GM18498 (cell line): Measurements from ENCODE around the gene SNX19.

Experiments
- ATAC-seq: cut with Tn5 transposase; IDR thresholded peaks from one replicate; pipeline ENCODE4 v1.9.1; 2021; ENCODE audit warnings: mild to moderate bottlenecking, moderate library complexity; ENCODE audit not compliant: unreplicated experiment

The SNX19 gene

DNA sequence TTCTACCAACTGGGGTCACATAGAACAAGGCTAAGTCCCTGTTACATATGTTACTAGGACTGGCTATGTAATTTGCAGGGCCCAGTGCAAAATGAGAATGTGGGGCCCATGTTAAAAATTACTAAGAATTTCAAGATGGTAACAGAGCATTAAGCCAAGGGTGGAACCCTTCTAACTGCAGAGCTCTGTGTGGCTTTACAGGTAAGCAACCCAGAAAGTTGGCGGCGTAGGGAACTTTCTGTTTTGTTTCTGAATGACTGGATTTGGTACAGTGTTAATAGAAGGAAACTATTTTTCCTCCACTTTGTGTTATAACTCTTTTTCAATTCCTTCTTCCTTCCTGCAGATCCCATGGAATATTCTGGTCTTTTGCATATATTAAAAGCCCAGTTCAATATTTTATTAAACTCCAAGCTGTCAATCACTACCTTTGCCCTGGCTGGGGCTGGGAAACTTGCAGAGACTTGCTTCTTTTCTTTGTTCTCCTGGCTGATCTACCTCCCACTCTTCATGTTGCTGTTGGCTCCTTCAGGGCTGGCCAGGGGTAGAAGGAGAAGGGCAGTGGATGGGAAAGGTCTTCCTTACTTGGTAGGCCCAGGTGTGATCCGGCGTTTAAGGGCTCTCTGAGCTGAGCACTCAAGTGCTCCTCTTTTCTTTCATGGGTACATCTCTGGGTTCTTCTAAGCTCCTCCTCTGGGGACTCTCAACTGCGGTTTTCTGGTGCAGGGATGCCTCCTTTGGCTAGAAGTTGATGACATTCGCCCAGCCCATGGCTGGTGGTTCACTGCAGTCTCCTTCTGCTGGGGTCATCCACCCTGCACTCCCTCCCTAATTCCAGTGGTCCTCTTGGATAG lies 67.7 kb downstream of the SNX19 start:
- no peak for ATAC-seq

- no peak for ATAC-seq
Observed at GRCh38 chr11:130847517-130847916, 68.8 kb downstream of the SNX19 start.

DNA sequence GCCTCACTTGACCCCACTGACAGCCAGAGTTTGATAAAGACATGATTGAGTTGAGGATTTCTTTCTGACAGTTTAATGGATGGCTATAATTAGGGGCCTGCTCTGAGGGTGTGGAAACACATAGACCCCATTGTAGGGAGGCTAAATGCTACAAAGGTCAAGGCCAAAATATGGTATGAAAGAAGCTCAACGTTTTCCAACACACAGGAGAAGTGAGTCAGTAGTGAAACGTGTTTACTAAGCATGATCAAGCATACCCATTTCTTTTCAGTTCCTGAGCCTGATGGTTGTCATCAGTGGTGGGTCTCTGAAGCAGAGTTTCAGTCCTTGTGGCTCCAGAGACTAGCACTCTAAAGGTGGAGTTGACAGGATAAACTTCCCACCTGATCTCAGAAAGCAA lies 69.7 kb downstream of the SNX19 start:
- no peak for ATAC-seq

DNA sequence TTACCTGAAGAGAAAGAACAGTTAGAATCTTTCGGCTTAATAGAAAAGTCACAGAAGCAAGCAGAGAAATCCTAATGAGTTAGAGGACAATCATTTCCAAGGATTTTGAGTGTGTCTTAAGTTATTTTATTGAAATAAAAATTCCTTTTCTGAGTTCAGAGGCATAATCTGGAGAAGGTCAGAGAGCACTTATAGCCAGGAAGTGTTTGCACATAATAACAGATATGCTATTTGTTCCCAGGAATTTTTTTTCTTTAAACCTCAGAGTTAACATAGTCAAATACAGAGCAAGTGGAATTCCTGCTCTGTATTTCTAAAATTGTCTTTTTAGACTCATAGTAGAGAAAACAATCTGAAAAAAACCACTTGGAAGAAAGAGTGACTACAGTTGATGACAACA lies 74.3 kb downstream of the SNX19 start:
- no peak for ATAC-seq

- no peak for ATAC-seq
Observed at GRCh38 chr11:130840679-130841078, 75.6 kb downstream of the SNX19 start.

DNA sequence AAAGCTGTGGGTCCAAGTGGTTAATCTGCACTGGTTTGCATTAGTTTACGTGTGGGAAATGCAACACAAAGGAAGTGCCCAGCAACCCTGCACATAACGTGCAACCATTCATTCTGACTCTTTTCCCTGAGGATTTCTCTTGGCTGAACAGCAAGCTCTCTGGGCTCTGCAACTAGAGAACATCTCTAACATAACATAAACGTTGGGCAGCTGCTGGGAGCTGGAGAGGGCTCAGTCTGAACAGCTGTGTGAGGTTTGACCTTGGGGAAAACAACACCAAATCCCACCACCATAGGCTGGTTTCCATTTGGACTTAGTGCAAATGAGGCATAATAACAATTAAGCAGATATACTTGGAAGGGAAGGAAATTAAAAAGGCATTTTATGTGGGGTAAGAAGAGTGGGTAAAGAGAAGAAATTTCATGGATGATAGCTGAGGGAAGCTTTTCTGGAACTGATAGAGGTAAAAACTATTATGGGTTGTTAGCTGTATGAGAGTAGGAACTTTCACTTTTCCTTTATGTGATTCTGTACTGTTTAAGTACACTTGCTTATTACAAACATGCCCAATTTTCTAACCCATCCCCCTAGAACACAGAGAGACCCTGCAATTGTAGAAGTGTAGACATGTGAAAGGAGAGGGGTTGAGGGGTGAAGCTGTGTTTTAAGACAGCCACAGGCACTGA lies 76.2 kb downstream of the SNX19 start:
- ATAC-seq, result no peak

DNA sequence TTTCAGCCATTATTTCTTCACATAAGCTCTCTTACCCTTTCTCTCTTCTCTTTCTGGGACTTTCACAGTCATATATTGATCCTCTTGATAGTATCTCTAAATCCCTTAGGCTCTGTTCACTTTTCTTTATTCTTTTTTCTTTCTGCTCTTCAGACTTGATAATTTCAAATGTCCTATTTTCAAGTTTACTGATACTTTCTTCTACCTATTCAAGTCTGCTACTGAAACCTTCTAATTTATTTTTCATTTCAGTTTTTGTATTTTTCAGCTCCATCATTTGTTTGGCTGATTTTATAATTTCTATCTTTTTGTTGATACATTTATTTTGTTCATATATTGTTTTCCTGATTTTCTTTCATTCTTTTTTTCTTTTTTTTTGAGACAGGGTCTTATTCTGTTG lies 79.1 kb downstream of the SNX19 start:
- ATAC-seq, result no peak

- ATAC-seq, result no peak
Observed at GRCh38 chr11:130834886-130835285, 81.4 kb downstream of the SNX19 start.

- no peak for ATAC-seq
Observed at GRCh38 chr11:130832566-130833425, 83.5 kb downstream of the SNX19 start.

GRCh38 chr11:130831976-130832375 lies 84.3 kb downstream of the SNX19 start:
- no peak for ATAC-seq

DNA sequence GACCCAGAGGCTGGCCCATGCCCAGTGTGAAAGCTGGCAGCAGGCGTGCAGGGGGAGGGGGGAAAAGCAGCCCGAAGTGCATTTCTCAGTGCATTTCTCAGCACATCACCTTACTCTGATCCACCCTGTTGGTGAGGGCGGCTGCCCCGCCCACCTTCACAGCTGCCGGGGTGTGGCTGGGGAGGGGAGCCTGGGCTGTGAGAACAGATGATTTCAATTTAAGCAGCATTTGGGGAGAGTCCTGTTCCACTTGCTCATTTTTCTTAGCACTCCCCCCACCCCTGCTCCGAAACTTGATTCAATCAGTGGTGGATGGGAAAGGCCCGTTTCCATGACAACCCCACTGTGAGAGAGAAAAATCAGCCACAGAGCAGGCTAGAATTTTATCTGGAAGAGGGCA lies 84.8 kb downstream of the SNX19 start:
- no peak for ATAC-seq

GRCh38 chr11:130830566-130830965 lies 85.7 kb downstream of the SNX19 start:
- ATAC-seq, result no peak

DNA sequence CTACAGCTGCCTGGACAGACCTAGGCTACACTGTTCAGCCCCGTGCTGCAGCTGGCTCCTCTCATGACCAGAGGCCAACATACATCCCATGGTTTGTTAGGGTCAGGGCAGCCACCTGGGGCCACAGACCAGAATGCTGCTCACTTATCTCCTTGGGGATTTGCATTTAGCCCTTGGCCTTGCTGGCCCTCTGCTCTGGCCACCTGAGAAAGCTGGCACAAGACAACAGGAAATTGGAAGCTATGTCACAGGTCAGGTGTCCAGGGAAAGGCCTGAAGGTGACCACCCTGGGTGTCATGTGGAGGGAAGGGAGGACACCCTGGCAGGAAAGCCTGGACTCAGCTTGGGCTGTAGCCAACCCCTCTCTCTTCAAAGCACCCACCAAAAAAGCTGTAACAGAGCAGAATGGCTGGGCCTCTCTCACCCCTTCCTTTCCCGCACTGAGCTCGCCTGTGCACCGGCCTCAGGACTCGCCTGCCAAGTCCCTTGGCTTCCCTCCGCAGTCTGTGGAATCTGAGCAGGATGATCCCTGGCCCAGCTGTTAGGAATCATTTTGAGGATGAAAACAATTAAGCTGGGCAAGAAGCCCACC lies 86.3 kb downstream of the SNX19 start:
- ATAC-seq, result no peak

DNA sequence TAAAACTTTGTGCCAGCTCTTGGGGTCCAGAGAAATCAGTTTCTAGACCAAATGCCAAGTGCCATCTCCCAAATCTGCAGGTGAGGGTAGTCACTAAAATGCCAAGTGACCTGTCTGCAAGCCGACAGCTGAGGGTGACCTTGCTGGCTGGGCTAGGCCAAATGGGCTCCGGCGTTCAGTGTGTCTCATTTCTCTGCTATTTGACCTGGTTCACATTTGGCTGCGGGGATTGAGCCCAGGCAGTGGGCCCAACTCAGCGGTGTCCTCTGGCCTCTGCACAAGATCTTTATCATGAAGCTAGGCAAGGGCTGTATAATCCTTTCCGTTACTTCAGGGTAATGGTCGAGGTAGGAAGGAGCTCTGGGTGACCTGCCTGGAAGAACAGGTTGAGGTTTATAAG lies 87.5 kb downstream of the SNX19 start:
- no peak for ATAC-seq

DNA sequence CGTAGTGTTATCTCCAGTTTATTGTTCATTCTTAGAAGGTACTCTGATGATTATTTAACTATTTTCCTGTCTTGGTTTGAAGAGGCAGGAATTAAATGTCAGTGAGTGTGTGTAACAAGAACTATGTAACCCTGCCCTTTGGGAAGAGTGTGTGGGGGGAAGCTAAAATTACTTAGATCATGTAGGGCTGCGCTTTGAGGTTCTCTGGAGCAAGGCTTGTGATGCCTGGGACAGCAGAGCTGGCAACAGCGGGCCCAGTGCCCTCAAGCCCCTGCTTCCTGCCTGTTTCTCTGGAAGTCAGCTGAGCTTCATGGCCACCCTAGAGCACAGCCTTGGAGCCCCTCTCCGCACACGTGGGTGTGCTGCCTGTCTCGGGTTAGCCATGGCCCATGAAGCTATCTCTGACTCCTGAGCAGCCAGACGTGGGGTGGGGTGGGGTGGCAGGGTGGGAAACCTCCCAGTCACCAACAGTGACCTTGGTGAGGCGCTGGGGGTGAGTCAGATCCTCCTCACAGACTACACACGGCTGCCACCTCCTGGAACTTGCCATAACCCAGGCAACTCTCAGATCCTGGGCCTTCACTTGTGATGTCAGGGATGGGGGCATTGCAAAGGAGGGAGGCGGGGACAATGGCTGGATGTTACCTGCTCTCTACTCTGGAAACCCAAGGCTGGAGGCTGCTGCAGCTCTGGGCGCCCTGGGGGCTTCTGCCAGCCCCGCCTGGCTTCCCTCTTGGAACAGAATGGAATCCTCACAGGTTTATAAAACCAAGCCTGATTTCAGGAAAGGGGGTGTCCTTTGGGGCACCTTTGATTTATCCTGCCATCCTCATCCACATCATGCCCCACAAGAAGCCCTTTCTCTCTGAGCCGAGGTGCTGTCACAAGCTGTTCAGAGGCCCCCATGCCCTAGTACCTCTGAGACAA lies 88.6 kb downstream of the SNX19 start:
- peak; percentile 46 for ATAC-seq

DNA sequence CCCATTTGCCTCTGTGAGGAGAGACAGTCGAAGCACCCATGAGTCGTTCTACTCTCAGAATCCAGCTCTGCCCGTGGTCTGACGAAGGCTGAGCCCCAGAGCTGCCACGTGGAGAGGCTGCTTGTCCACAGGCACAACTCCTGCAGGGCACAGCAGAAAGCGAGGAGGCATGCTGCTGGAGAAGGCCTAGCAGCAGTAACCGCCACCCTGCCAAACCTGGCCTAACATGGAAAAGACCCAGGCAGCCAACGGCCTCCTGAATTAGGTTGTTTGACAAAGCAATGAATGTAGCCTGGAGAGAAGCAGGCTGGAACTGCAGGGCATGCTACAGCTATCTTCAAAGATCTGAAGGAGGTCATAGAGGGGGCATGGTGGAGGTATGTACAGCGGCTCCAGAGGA lies 89.7 kb downstream of the SNX19 start:
- no peak for ATAC-seq

GRCh38 chr11:130825983-130826382 lies 90.3 kb downstream of the SNX19 start:
- no peak for ATAC-seq

DNA sequence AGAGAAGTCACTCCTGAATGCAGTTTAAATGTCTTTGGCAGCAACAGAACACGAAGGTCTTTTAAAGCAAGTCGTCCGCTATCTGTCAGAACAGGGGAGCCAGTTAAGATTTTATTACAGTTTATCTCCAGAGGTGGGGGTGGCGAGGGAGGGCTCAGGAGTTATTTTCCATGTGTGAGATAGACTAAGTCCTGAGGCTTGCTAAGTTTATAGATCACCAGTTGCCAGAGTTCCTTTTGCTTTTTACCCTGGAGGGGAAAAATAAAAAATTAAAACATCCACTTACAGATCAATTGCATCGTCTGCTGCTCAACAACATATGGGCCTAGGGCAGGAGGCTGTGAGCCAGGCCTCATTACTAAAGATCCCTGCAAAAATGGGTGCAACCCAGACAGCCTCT lies 90.7 kb downstream of the SNX19 start:
- ATAC-seq, result no peak
